ENCODE measurements around the gene SF3A2. TPM values are rescaled to one million over a fixed set of nuclear protein-coding genes. Genes with fewer than 3 reads are reported as not detected.
A peak's percentile ranks its signal among the peaks of the same experiment; 100 is the strongest.
"Not testable (repeated sequence)": the region's sequence is repeated elsewhere in the genome, so short reads cannot be mapped to it uniquely, and the experiment has no call there.

SF3A2 gene
- total RNA-seq, 1 donor from 2014 or later = 37.6 TPM

DNA sequence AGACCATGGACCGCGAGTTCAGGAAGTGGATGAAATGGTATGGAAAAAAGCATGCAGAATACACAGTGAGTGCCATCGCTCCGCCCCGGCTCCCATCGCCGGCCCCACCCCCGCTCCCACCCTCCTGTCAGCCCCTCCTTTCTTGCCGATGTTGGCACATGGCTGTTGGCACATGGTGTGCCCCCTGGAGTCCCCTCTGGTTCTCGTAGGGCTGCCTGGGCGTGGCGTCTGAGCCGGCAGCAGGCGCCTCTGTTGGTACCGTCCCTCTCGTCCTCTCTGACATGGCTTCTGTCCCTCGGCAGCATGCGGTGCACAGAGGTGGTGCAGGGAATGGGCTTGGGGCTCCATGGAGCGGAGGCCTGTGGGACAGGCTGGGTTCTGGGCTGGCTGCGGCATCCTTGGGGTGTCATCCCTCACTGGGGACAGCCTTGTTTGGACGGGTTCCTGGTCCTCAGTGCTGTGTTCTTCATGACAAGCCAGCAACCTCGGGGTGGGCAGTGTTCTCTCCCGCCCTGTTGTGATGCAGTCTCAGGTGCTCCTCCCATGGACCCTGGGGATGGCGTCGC lies 42.0 kb upstream of the SF3A2 start:
- no peaks in the 10 kb centered on the region for H3K9me3 ChIP-seq (ENCODE audit: control insufficient read depth in 3 of 3, low read length in 3 of 3)
- no peak overlapping the region for H3K27ac ChIP-seq (ENCODE audit: low read depth, low read length)
- no peak overlapping the region for H3K4me3 ChIP-seq (ENCODE audit: low read length in 3 of 3)
- peaks cover 32 to 42% (median 36%) of the 10 kb centered on the region in 3 donors for H3K36me3 ChIP-seq (ENCODE audit: control insufficient read depth in 3 of 3, insufficient read depth in 3 of 3, low read length in 3 of 3)
- H3K9ac ChIP-seq (ENCODE audit: low read depth in 1 of 3, low read length in 3 of 3) = no peak overlapping the region
- no peaks in the 10 kb centered on the region for H3K27me3 ChIP-seq (ENCODE audit: control insufficient read depth in 3 of 3, insufficient read depth in 3 of 3, low read length in 3 of 3)
- peaks cover 0 to 18% (median 2%) of the 10 kb centered on the region in 3 donors for H3K4me1 ChIP-seq (ENCODE audit: control insufficient read depth in 3 of 3, insufficient read depth in 3 of 3, low read length in 3 of 3)

DNA sequence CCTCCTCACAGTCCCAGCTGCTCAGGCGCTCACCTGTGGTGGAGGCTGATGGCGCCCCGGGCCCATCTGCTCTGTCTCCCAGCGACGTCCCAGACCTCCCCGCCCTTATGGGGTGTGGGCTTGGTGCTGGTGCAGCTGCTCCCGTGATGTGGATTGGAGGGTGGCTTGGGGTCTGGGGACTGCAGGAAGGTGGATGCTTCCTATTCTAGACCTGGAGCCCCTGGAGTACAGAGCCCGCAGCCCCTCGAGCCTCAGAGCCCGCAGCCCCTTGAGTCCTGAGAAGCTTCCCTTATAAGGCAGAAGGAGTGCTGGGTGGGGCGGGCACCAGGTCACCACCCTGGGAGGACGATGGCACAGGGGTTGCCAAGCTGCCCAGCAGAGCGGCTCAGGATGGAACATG lies 41.3 kb upstream of the SF3A2 start:
- Histone ChIP-seq H3K27me3 (ENCODE audit: control insufficient read depth in 3 of 3, insufficient read depth in 3 of 3, low read length in 3 of 3) (no peaks in the 10 kb centered on the region), H3K9ac (ENCODE audit: low read depth in 1 of 3, low read length in 3 of 3) (no peak overlapping the region), H3K36me3 (ENCODE audit: control insufficient read depth in 3 of 3, insufficient read depth in 3 of 3, low read length in 3 of 3) (peaks cover 27 to 42% (median 36%) of the 10 kb centered on the region in 3 donors), H3K9me3 (ENCODE audit: control insufficient read depth in 3 of 3, low read length in 3 of 3) (no peaks in the 10 kb centered on the region), H3K27ac (ENCODE audit: low read depth, low read length) (no peak overlapping the region), H3K4me1 (ENCODE audit: control insufficient read depth in 3 of 3, insufficient read depth in 3 of 3, low read length in 3 of 3) (peaks cover 0 to 16% (median 2%) of the 10 kb centered on the region in 3 donors), H3K4me3 (ENCODE audit: low read length in 3 of 3) (no peak overlapping the region)

DNA sequence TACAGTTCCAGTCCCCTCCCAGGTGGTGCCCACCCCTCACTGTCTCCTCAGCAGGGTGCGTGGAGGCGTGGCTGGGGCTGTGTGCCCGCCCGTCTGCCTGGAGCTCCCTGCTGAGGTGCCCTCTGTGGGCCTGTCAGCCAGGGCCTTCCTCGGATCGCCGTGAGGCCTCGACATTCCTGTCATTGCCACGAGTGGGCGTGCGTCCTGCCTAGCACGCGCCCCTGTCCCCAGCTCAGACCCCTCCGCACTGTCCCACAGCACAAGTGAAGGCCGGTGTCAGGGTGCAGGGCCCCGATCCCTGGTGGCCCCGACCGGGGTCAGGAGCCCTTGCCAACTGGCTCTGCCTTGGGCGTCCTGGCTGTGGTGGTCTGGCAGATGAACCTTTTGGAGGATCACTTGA lies 40.7 kb upstream of the SF3A2 start:
- no peak overlapping the region for H3K4me3 ChIP-seq (ENCODE audit: low read length in 3 of 3)

GRCh38 chr19:2197270-2197669 lies 39.4 kb upstream of the SF3A2 start:
- H3K9ac ChIP-seq (ENCODE audit: low read depth in 1 of 3, low read length in 3 of 3) = no peak overlapping the region
- peaks cover 22 to 35% (median 27%) of the 10 kb centered on the region in 3 donors for H3K36me3 ChIP-seq (ENCODE audit: control insufficient read depth in 3 of 3, insufficient read depth in 3 of 3, low read length in 3 of 3)
- no peaks in the 10 kb centered on the region for H3K9me3 ChIP-seq (ENCODE audit: control insufficient read depth in 3 of 3, low read length in 3 of 3)
- peaks cover 0 to 16% (median 2%) of the 10 kb centered on the region in 3 donors for H3K4me1 ChIP-seq (ENCODE audit: control insufficient read depth in 3 of 3, insufficient read depth in 3 of 3, low read length in 3 of 3)
- no peak overlapping the region for H3K4me3 ChIP-seq (ENCODE audit: low read length in 3 of 3)
- H3K27ac ChIP-seq (ENCODE audit: low read depth, low read length) = no peak overlapping the region
- H3K27me3 ChIP-seq (ENCODE audit: control insufficient read depth in 3 of 3, insufficient read depth in 3 of 3, low read length in 3 of 3) = no peaks in the 10 kb centered on the region

More for the DNA sequence above, 40.7 kb upstream of the SF3A2 start:
- Histone ChIP-seq H3K27me3 (ENCODE audit: control insufficient read depth in 3 of 3, insufficient read depth in 3 of 3, low read length in 3 of 3) (no peaks in the 10 kb centered on the region), H3K4me1 (ENCODE audit: control insufficient read depth in 3 of 3, insufficient read depth in 3 of 3, low read length in 3 of 3) (peaks cover 0 to 16% (median 2%) of the 10 kb centered on the region in 3 donors), H3K27ac (ENCODE audit: low read depth, low read length) (no peak overlapping the region), H3K9me3 (ENCODE audit: control insufficient read depth in 3 of 3, low read length in 3 of 3) (no peaks in the 10 kb centered on the region), H3K9ac (ENCODE audit: low read depth in 1 of 3, low read length in 3 of 3) (no peak overlapping the region), H3K36me3 (ENCODE audit: control insufficient read depth in 3 of 3, insufficient read depth in 3 of 3, low read length in 3 of 3) (peaks cover 27 to 41% (median 34%) of the 10 kb centered on the region in 3 donors)

DNA sequence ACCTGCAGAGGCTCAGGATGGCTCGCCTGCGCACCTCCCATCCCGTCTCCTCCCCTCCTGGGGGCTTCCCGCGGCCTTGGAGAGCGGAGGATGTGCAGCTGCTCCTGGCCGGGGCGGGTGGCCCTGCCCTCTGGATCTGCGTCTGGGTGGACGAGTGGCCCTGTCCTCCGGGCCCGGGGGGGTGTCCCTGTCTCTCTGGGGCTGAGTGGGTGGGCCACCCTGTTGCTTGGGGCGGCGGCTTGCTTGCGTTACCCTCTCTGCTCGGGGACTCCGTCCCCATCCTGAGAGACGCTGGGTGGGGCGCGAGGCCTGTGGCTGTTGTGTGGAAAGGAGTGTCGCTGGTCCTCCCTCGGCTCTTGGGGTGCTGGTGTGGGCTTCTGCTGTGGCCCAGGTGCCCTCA lies 38.3 kb upstream of the SF3A2 start:
- no peak overlapping the region for H3K4me3 ChIP-seq (ENCODE audit: low read length in 3 of 3)
- H3K9me3 ChIP-seq (ENCODE audit: control insufficient read depth in 3 of 3, low read length in 3 of 3) = no peaks in the 10 kb centered on the region
- H3K27me3 ChIP-seq (ENCODE audit: control insufficient read depth in 3 of 3, insufficient read depth in 3 of 3, low read length in 3 of 3) = no peaks in the 10 kb centered on the region
- no peak overlapping the region for H3K9ac ChIP-seq (ENCODE audit: low read depth in 1 of 3, low read length in 3 of 3)
- peaks cover 0 to 16% (median 2%) of the 10 kb centered on the region in 3 donors for H3K4me1 ChIP-seq (ENCODE audit: control insufficient read depth in 3 of 3, insufficient read depth in 3 of 3, low read length in 3 of 3)
- H3K27ac ChIP-seq (ENCODE audit: low read depth, low read length) = no peak overlapping the region
- peaks cover 21 to 34% (median 21%) of the 10 kb centered on the region in 3 donors for H3K36me3 ChIP-seq (ENCODE audit: control insufficient read depth in 3 of 3, insufficient read depth in 3 of 3, low read length in 3 of 3)

DNA sequence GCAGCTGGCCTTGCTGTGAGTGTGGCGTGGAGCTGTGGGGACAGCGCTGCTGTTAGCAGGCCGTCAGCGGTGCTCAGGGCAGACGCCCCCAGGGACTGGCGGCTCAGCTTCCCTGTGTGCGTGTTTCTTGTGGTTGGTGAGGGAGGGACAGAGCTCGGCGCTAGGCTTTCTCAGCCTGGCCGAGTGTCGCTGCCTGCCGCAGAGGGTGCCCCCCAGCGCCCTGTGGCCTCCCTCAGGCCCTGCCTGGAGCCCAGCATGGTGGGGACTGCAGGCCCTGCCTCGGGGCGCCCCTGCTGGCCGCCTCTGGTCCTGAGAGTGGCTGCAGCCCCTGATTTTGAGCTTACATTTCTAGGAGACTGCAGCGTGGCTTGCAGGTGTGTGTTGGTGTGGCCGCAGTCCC lies 37.4 kb upstream of the SF3A2 start:
- H3K4me1 ChIP-seq (ENCODE audit: control insufficient read depth in 3 of 3, insufficient read depth in 3 of 3, low read length in 3 of 3) = peaks cover 0 to 16% (median 2%) of the 10 kb centered on the region in 3 donors
- H3K9ac ChIP-seq (ENCODE audit: low read depth in 1 of 3, low read length in 3 of 3) = peak overlapping the region in 1 of 3 donors; percentile 8
- no peaks in the 10 kb centered on the region for H3K9me3 ChIP-seq (ENCODE audit: control insufficient read depth in 3 of 3, low read length in 3 of 3)
- no peak overlapping the region for H3K27ac ChIP-seq (ENCODE audit: low read depth, low read length)
- no peak overlapping the region for H3K4me3 ChIP-seq (ENCODE audit: low read length in 3 of 3)
- no peaks in the 10 kb centered on the region for H3K27me3 ChIP-seq (ENCODE audit: control insufficient read depth in 3 of 3, insufficient read depth in 3 of 3, low read length in 3 of 3)
- peaks cover 23 to 37% (median 24%) of the 10 kb centered on the region in 3 donors for H3K36me3 ChIP-seq (ENCODE audit: control insufficient read depth in 3 of 3, insufficient read depth in 3 of 3, low read length in 3 of 3)

GRCh38 chr19:2199861-2200623 lies 36.6 kb upstream of the SF3A2 start:
- Histone ChIP-seq H3K36me3 (ENCODE audit: control insufficient read depth in 3 of 3, insufficient read depth in 3 of 3, low read length in 3 of 3) (peaks cover 19 to 37% (median 22%) of the 10 kb centered on the region in 3 donors), H3K4me3 (ENCODE audit: low read length in 3 of 3) (no peak overlapping the region), H3K27ac (ENCODE audit: low read depth, low read length) (no peak overlapping the region), H3K27me3 (ENCODE audit: control insufficient read depth in 3 of 3, insufficient read depth in 3 of 3, low read length in 3 of 3) (no peaks in the 10 kb centered on the region), H3K9ac (ENCODE audit: low read depth in 1 of 3, low read length in 3 of 3) (no peak overlapping the region), H3K9me3 (ENCODE audit: control insufficient read depth in 3 of 3, low read length in 3 of 3) (no peaks in the 10 kb centered on the region), H3K4me1 (ENCODE audit: control insufficient read depth in 3 of 3, insufficient read depth in 3 of 3, low read length in 3 of 3) (peaks cover 0 to 16% (median 2%) of the 10 kb centered on the region in 3 donors)

DNA sequence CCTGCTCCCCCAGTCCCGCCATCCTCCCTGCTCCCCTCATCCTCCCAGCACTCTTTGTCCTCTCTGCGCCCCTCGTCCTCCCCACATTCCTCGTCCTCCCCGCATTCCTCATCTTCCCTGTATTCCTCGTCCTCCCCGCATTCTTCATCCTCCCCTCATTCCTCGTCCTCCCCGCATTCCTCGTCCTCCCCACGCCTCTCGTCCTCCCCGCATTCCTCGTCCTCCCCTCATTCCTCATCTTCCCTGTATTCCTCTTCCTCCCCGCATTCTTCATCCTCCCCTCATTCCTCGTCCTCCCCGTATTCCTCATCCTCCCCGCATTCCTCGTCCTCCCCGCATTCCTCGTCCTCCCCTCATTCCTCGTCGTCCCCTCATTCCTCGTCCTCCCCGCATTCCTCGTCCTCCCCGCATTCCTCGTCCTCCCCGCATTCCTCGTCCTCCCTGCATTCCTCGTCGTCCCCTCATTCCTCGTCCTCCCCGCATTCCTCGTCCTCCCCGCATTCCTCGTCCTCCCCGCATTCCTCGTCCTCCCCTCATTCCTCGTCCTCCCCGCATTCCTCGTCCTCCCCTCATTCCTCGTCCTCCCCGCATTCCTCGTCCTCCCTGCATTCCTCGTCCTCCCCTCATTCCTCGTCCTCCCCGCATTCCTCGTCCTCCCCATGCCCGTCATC lies 35.9 kb upstream of the SF3A2 start:
- peaks cover 17 to 40% (median 18%) of the 10 kb centered on the region in 3 donors for H3K36me3 ChIP-seq (ENCODE audit: control insufficient read depth in 3 of 3, insufficient read depth in 3 of 3, low read length in 3 of 3)
- H3K27me3 ChIP-seq (ENCODE audit: control insufficient read depth in 3 of 3, insufficient read depth in 3 of 3, low read length in 3 of 3); H3K9me3 ChIP-seq (ENCODE audit: control insufficient read depth in 3 of 3, low read length in 3 of 3); H3K9ac ChIP-seq (ENCODE audit: low read depth in 1 of 3, low read length in 3 of 3); H3K4me3 ChIP-seq (ENCODE audit: low read length in 3 of 3); H3K27ac ChIP-seq (ENCODE audit: low read depth, low read length): not testable (repeated sequence)
- H3K4me1 ChIP-seq (ENCODE audit: control insufficient read depth in 3 of 3, insufficient read depth in 3 of 3, low read length in 3 of 3) = peaks cover 0 to 15% (median 2%) of the 10 kb centered on the region in 3 donors

DNA sequence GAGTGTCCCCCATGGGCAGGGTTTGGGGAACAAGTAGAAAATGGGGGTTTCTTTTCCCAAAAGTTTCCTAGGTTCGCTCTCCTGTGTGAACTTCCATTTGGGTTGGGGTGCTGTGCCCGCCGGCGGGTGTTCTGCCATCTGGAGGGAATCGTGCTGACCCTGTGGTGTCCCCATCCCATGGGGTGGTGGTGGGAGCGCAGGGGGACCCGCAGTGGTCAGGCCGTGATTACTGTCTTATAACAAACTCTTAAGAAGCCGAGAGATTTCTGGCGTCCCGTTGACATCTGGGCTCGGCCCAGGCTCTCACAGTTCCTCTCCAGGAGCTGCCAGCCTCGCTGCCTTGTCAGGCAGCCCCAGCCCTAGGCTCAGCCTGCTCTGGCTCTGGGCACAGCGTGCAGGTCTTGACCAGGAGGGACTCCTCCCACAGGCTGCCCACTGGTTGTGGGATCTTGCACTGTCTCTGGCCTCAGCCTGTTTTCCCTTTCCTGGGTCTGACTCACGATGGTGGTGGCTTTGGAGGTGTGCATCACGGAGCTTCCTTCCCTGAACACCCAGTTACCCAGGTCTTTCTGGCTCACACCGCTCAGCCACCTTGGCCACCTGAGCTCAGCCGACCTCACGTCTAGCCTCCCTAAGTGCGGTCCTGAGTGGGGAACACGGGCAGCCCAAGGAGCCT lies 35.0 kb upstream of the SF3A2 start:
- H3K4me3 ChIP-seq (ENCODE audit: low read length in 3 of 3) = no peak overlapping the region
- H3K36me3 ChIP-seq (ENCODE audit: control insufficient read depth in 3 of 3, insufficient read depth in 3 of 3, low read length in 3 of 3) = peaks cover 14 to 37% (median 19%) of the 10 kb centered on the region in 3 donors
- no peak overlapping the region for H3K27ac ChIP-seq (ENCODE audit: low read depth, low read length)
- H3K9me3 ChIP-seq (ENCODE audit: control insufficient read depth in 3 of 3, low read length in 3 of 3) = no peaks in the 10 kb centered on the region
- H3K4me1 ChIP-seq (ENCODE audit: control insufficient read depth in 3 of 3, insufficient read depth in 3 of 3, low read length in 3 of 3) = peaks cover 0 to 8% (median 0%) of the 10 kb centered on the region in 3 donors
- H3K27me3 ChIP-seq (ENCODE audit: control insufficient read depth in 3 of 3, insufficient read depth in 3 of 3, low read length in 3 of 3) = no peaks in the 10 kb centered on the region
- peak overlapping the region in 1 of 3 donors; percentile 3 for H3K9ac ChIP-seq (ENCODE audit: low read depth in 1 of 3, low read length in 3 of 3)
